ENCODE measurements around the gene MFSD6L.

- no peak for TF ChIP-seq ZBTB33 (IDR thresholded peaks at IDR 0.05)
- peak; percentile 85 for TF ChIP-seq POLR2A (IDR thresholded peaks at IDR 0.05; ENCODE audit: low read depth, low read length)
- no peak for TF ChIP-seq MXI1 (IDR thresholded peaks at IDR 0.05; ENCODE audit: low read depth, low read length)
- no peak for TF ChIP-seq PRDM15 (CRISPR knock-in tag; IDR thresholded peaks at IDR 0.05)
- no peak for TF ChIP-seq TAF1 (IDR thresholded peaks at IDR 0.05; ENCODE audit: borderline replicate concordance, low read depth, low read length)
Observed at GRCh38 chr17:8829036-8829941, 30.1 kb upstream of the MFSD6L start.
